Lower lobe of right lung (tissue), 2 donors: ENCODE measurements around the gene MPPED1. TPM values are rescaled to one million over a fixed set of nuclear protein-coding genes. Genes with fewer than 3 reads are reported as not detected.

Experiments
- ATAC-seq, 2 donors: fragments of 200-7000 bp; cut with Tn5 transposase; one replicate each; pipeline ENCODE4 v1.9.1; 2020 to 2022; ENCODE audit warnings: mild to moderate bottlenecking in 2 of 2, moderate library complexity in 2 of 2
- DNase-seq: peaks from one replicate; pipeline ENCODE4 v3.0.0-alpha.2; 2020
- H3K27ac ChIP-seq: fragments of 200-600 bp; one replicate; pipeline ENCODE4 v1.8.0; 2022
- H3K27me3 ChIP-seq: fragments of 200-600 bp; one replicate; pipeline ENCODE4 v1.8.0; 2022; ENCODE audit warnings: low read depth
- H3K36me3 ChIP-seq: fragments of 200-600 bp; one replicate; pipeline ENCODE4 v1.8.0; 2022; ENCODE audit warnings: mild to moderate bottlenecking
- H3K4me1 ChIP-seq: fragments of 200-600 bp; one replicate; pipeline ENCODE4 v1.8.0; 2022
- H3K4me3 ChIP-seq: fragments of 200-600 bp; one replicate; pipeline ENCODE4 v1.8.0; 2022; ENCODE audit warnings: mild to moderate bottlenecking
- H3K9me3 ChIP-seq: fragments of 200-600 bp; one replicate; pipeline ENCODE4 v1.8.0; 2022
- CTCF ChIP-seq: fragments of 200-600 bp; IDR thresholded peaks from one replicate; pipeline ENCODE4 v1.8.0; 2022; ENCODE audit warnings: antibody characterized with exemption, mild to moderate bottlenecking
- intact Hi-C: fragments of 100-400 bp; cut with DNase I; formaldehyde crosslinking; loops from one replicate; pipeline ENCODE4 v1.11.0; 2022
- total RNA-seq: library from RNA; stranded (reverse); fragmentation: NEBNext Ultra II Directional; extraction: Animal tissue kit (Norgen Biotek cat#: 25700); gene quantifications from one replicate; pipeline ENCODE4 v1.2.1, GENCODE V29; 2021
- donor health status: DM: no; HTN: yes; CAD: no; lungs with severe emphysema.

Gene MPPED1
- total RNA-seq, 1 donor from 2014 or later, result not detected

- H3K36me3 ChIP-seq, result no peaks in the 10 kb centered on the region
- DNase-seq (no peak), ATAC-seq (no peak)
- no peaks in the 10 kb centered on the region for H3K9me3 ChIP-seq
- H3K27ac ChIP-seq, result no peak overlapping the region
- H3K4me1 ChIP-seq, result no peaks in the 10 kb centered on the region
- intact Hi-C loops, result no loop called here
- no peak overlapping the region for H3K4me3 ChIP-seq
- no peak for TF ChIP-seq CTCF
- no peaks in the 10 kb centered on the region for H3K27me3 ChIP-seq
Observed at GRCh38 chr22:43540529-43540923, 128.7 kb downstream of the MPPED1 start.

- TF ChIP-seq CTCF, result no peak
- H3K9me3 ChIP-seq, result no peaks in the 10 kb centered on the region
- intact Hi-C loops, result no loop called here
- H3K36me3 ChIP-seq, result no peaks in the 10 kb centered on the region
- H3K4me3 ChIP-seq, result no peak overlapping the region
- ATAC-seq (no peak), DNase-seq (no peak)
- no peak overlapping the region for H3K27ac ChIP-seq
- H3K27me3 ChIP-seq, result no peaks in the 10 kb centered on the region
- no peaks in the 10 kb centered on the region for H3K4me1 ChIP-seq
Observed at GRCh38 chr22:43541022-43541421, 129.2 kb downstream of the MPPED1 start.

GRCh38 chr22:43541462-43542407, 129.9 kb downstream of the MPPED1 start:
- intact Hi-C loops, result no loop called here
- H3K4me1 ChIP-seq, result no peaks in the 10 kb centered on the region
- DNase-seq (no peak), ATAC-seq (no peak)
- H3K4me3 ChIP-seq, result no peak overlapping the region
- no peaks in the 10 kb centered on the region for H3K27me3 ChIP-seq
- no peaks in the 10 kb centered on the region for H3K9me3 ChIP-seq
- no peak for TF ChIP-seq CTCF
- H3K36me3 ChIP-seq, result no peaks in the 10 kb centered on the region
- H3K27ac ChIP-seq, result no peak overlapping the region

DNA sequence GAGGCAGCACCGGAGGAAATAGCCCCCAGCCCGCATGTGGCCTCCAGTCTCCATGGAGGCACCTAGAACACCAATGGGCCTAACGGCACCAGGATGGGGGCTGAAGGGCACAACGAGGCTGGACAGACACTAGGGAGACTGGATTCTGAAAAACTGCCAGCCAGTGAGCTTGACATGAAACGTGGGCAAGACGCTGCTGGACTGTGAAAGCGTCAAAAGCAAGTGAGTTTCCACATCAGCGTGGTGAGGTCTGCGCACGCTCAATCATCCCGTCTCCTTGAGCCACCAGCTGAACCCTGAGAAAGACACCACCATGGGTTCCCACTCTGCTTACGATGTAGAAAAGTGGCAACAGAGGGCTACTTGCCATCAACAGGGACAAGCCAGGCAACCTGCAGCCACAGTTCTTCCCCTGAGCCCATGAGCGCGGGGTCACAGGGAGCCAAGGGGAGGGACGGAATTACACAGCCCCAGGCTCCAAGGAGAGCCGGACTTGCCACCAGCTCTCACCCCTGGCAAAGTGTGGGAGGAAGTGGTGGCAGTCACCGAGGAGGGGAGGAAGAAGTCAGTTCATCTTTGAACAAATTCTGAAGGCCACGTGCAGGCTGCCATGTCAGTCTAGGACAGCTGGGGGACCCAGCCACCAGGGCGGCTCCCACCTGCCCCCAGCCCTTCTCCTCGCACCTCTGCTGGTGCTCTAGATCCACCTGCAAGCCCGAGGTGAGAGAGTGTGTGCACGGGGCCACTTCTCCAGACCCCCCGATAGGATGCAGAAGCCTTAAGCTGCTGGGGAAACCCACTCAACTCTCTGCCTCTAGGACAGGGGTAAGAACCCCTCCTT, 131.1 kb downstream of the MPPED1 start:
- TF ChIP-seq CTCF, result no peak
- H3K9me3 ChIP-seq, result no peaks in the 10 kb centered on the region
- H3K4me1 ChIP-seq, result no peaks in the 10 kb centered on the region
- H3K27me3 ChIP-seq, result no peaks in the 10 kb centered on the region
- H3K36me3 ChIP-seq, result no peaks in the 10 kb centered on the region
- no peak overlapping the region for H3K4me3 ChIP-seq
- intact Hi-C loops, result no loop called here
- no peak for ATAC-seq
- no peak for DNase-seq
- no peak overlapping the region for H3K27ac ChIP-seq

DNA sequence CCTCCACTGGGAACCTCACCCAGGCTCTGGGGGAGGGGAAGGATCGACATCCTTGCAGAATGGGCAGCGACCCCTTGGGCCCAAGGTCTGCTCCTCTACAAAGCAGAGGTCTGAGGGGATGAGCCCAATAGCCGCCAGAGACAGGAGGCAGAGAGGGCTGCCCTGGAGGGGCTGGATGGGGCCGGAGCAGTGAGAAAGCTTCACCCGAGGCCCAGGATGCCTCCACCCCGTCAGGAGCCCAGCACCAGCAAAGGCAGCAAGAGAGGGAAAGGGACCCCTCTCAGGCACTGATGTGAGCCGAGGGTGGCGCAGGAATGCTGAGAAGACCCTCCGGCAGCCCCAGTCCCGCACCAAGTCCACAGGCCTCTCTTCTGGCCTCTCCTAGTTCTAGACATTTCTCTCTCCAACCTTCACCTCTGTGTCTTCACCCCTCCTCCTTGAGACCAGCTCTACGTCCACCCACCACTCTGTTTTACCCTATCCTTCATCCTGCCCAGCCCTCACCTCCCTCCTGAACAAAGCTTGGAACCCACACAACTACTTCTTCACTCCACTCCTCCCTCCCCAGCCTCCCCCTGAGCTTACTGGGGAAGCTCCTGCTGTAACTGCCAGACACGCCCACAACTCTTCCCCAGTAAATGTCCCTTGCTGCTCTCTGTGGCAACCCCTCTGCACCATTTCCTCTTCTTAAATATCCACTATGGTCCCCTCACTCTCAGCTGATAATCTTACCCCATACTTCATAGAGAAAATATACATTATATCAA, 131.9 kb downstream of the MPPED1 start:
- Histone ChIP-seq H3K36me3 (no peaks in the 10 kb centered on the region), H3K27me3 (no peaks in the 10 kb centered on the region), H3K9me3 (no peaks in the 10 kb centered on the region), H3K4me3 (no peak overlapping the region), H3K4me1 (no peaks in the 10 kb centered on the region), H3K27ac (no peak overlapping the region)
- intact Hi-C loops, result no loop called here
- ATAC-seq (no peak), DNase-seq (no peak)
- TF ChIP-seq CTCF, result no peak
